ENCODE measurements around the gene ZBTB17. TPM values are rescaled to one million over a fixed set of nuclear protein-coding genes. Genes with fewer than 3 reads are reported as not detected.

Gene ZBTB17
- total and polyA plus RNA-seq, 2 experiments from 2014 or later: 21.9 to 26.6 TPM

DNA sequence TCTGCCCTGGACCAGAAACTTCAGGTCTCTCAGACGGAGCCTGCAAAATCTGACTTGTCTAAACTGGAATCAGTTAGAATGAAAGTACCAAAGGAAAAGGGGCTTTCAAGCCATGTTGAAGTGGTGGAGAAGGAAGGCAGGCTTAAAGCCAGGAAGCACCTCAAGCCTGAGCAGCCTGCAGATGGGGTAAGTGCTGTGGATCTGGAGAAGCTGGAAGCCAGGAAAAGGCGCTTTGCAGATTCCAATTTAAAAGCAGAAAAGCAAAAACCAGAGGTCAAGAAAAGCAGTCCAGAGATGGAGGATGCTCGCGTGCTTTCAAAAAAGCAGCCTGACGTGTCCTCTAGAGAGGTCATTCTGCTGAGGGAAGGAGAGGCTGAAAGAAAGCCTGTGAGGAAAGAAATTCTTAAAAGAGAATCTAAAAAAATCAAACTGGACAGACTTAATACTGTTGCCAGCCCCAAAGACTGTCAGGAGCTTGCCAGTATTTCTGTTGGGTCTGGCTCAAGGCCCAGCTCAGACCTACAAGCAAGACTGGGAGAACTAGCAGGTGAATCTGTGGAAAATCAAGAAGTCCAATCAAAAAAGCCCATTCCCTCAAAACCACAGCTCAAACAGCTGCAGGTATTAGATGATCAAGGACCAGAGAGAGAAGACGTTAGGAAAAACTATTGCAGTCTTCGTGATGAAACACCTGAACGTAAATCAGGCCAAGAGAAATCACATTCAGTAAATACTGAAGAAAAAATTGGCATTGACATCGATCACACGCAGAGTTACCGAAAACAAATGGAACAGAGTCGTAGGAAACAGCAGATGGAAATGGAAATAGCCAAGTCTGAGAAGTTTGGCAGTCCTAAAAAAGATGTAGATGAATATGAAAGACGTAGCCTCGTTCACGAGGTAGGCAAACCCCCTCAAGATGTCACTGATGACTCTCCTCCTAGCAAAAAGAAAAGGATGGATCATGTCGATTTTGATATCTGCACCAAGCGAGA lies 46.6 kb downstream of the ZBTB17 start:
- Mint-ChIP-seq H3K27me3 (ENCODE audit: insufficient read depth, low read depth, poor library complexity) (peaks cover 2% of the 10 kb centered on the region), H3K9me3 (no peaks in the 10 kb centered on the region), H3K4me3 (no peak overlapping the region), H3K4me1 (peaks cover 5% of the 10 kb centered on the region), H3K36me3 (ENCODE audit: low read depth) (peaks cover 76% of the 10 kb centered on the region), H3K27ac (no peak overlapping the region)
- no peak for TF ChIP-seq POLR2AphosphoS5 (IDR thresholded peaks at IDR 0.05; ENCODE audit: low read depth)
- no peak for TF ChIP-seq STAT1 (IDR thresholded peaks at IDR 0.05; ENCODE audit: unreplicated experiment)
- TF ChIP-seq CREB1 (CRISPR knock-in tag; IDR thresholded peaks at IDR 0.05; ENCODE audit: low read depth): no peak
- TF ChIP-seq EZH2phosphoT487 (IDR thresholded peaks at IDR 0.05; ENCODE audit: unreplicated experiment): no peak
- no peak for TF ChIP-seq ZNF114 (CRISPR knock-in tag; IDR thresholded peaks at IDR 0.05)
- TF ChIP-seq NANOG (IDR thresholded peaks at IDR 0.05; ENCODE audit: borderline replicate concordance): no peak
- TF ChIP-seq, protein P1, sequence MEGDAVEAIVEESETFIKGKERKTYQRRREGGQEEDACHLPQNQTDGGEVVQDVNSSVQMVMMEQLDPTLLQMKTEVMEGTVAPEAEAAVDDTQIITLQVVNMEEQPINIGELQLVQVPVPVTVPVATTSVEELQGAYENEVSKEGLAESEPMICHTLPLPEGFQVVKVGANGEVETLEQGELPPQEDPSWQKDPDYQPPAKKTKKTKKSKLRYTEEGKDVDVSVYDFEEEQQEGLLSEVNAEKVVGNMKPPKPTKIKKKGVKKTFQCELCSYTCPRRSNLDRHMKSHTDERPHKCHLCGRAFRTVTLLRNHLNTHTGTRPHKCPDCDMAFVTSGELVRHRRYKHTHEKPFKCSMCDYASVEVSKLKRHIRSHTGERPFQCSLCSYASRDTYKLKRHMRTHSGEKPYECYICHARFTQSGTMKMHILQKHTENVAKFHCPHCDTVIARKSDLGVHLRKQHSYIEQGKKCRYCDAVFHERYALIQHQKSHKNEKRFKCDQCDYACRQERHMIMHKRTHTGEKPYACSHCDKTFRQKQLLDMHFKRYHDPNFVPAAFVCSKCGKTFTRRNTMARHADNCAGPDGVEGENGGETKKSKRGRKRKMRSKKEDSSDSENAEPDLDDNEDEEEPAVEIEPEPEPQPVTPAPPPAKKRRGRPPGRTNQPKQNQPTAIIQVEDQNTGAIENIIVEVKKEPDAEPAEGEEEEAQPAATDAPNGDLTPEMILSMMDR (conservative IDR thresholded peaks at IDR 0.05; ENCODE audit: low read depth in 2 of 2): no peak
- TF ChIP-seq JUNB (IDR thresholded peaks at IDR 0.05; ENCODE audit: unreplicated experiment): no peak
- TF ChIP-seq, protein P2, sequence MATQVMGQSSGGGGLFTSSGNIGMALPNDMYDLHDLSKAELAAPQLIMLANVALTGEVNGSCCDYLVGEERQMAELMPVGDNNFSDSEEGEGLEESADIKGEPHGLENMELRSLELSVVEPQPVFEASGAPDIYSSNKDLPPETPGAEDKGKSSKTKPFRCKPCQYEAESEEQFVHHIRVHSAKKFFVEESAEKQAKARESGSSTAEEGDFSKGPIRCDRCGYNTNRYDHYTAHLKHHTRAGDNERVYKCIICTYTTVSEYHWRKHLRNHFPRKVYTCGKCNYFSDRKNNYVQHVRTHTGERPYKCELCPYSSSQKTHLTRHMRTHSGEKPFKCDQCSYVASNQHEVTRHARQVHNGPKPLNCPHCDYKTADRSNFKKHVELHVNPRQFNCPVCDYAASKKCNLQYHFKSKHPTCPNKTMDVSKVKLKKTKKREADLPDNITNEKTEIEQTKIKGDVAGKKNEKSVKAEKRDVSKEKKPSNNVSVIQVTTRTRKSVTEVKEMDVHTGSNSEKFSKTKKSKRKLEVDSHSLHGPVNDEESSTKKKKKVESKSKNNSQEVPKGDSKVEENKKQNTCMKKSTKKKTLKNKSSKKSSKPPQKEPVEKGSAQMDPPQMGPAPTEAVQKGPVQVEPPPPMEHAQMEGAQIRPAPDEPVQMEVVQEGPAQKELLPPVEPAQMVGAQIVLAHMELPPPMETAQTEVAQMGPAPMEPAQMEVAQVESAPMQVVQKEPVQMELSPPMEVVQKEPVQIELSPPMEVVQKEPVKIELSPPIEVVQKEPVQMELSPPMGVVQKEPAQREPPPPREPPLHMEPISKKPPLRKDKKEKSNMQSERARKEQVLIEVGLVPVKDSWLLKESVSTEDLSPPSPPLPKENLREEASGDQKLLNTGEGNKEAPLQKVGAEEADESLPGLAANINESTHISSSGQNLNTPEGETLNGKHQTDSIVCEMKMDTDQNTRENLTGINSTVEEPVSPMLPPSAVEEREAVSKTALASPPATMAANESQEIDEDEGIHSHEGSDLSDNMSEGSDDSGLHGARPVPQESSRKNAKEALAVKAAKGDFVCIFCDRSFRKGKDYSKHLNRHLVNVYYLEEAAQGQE (IDR thresholded peaks at IDR 0.05; ENCODE audit: unreplicated experiment): no peak
- TF ChIP-seq, protein P3, sequence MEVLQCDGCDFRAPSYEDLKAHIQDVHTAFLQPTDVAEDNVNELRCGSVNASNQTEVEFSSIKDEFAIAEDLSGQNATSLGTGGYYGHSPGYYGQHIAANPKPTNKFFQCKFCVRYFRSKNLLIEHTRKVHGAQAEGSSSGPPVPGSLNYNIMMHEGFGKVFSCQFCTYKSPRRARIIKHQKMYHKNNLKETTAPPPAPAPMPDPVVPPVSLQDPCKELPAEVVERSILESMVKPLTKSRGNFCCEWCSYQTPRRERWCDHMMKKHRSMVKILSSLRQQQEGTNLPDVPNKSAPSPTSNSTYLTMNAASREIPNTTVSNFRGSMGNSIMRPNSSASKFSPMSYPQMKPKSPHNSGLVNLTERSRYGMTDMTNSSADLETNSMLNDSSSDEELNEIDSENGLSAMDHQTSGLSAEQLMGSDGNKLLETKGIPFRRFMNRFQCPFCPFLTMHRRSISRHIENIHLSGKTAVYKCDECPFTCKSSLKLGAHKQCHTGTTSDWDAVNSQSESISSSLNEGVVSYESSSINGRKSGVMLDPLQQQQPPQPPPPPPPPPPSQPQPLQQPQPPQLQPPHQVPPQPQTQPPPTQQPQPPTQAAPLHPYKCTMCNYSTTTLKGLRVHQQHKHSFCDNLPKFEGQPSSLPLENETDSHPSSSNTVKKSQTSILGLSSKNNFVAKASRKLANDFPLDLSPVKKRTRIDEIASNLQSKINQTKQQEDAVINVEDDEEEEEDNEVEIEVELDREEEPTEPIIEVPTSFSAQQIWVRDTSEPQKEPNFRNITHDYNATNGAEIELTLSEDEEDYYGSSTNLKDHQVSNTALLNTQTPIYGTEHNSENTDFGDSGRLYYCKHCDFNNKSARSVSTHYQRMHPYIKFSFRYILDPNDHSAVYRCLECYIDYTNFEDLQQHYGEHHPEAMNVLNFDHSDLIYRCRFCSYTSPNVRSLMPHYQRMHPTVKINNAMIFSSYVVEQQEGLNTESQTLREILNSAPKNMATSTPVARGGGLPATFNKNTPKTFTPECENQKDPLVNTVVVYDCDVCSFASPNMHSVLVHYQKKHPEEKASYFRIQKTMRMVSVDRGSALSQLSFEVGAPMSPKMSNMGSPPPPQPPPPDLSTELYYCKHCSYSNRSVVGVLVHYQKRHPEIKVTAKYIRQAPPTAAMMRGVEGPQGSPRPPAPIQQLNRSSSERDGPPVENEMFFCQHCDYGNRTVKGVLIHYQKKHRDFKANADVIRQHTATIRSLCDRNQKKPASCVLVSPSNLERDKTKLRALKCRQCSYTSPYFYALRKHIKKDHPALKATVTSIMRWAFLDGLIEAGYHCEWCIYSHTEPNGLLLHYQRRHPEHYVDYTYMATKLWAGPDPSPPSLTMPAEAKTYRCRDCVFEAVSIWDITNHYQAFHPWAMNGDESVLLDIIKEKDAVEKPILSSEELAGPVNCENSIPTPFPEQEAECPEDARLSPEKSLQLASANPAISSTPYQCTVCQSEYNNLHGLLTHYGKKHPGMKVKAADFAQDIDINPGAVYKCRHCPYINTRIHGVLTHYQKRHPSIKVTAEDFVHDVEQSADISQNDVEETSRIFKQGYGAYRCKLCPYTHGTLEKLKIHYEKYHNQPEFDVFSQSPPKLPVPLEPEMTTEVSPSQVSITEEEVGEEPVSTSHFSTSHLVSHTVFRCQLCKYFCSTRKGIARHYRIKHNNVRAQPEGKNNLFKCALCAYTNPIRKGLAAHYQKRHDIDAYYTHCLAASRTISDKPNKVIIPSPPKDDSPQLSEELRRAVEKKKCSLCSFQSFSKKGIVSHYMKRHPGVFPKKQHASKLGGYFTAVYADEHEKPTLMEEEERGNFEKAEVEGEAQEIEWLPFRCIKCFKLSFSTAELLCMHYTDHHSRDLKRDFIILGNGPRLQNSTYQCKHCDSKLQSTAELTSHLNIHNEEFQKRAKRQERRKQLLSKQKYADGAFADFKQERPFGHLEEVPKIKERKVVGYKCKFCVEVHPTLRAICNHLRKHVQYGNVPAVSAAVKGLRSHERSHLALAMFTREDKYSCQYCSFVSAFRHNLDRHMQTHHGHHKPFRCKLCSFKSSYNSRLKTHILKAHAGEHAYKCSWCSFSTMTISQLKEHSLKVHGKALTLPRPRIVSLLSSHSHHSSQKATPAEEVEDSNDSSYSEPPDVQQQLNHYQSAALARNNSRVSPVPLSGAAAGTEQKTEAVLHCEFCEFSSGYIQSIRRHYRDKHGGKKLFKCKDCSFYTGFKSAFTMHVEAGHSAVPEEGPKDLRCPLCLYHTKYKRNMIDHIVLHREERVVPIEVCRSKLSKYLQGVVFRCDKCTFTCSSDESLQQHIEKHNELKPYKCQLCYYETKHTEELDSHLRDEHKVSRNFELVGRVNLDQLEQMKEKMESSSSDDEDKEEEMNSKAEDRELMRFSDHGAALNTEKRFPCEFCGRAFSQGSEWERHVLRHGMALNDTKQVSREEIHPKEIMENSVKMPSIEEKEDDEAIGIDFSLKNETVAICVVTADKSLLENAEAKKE (CRISPR knock-in tag; IDR thresholded peaks at IDR 0.05): no peak
- TF ChIP-seq, protein P4, sequence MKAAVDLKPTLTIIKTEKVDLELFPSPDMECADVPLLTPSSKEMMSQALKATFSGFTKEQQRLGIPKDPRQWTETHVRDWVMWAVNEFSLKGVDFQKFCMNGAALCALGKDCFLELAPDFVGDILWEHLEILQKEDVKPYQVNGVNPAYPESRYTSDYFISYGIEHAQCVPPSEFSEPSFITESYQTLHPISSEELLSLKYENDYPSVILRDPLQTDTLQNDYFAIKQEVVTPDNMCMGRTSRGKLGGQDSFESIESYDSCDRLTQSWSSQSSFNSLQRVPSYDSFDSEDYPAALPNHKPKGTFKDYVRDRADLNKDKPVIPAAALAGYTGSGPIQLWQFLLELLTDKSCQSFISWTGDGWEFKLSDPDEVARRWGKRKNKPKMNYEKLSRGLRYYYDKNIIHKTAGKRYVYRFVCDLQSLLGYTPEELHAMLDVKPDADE (IDR thresholded peaks at IDR 0.05): no peak
- no peak for TF ChIP-seq EZH2 (IDR thresholded peaks at IDR 0.05; ENCODE audit: low read depth, unreplicated experiment)
- TF ChIP-seq ZNF331 (CRISPR knock-in tag; IDR thresholded peaks at IDR 0.05; ENCODE audit: low read depth): no peak
- no peak overlapping the region for H3K27ac ChIP-seq (ENCODE audit: low read depth)
- 0 out of 2 replicates have a peak, but pooled peaks cover 2% of the 10 kb centered on the region for H3K4me1 ChIP-seq (ENCODE audit: insufficient read depth)
- H2AFZ ChIP-seq: no peak overlapping the region
- no peak overlapping the region for H3K4me2 ChIP-seq
- DNase-seq (ENCODE audit: low spot score): no peak
- H3K9me2 ChIP-seq (ENCODE audit: insufficient read depth): no peaks in the 10 kb centered on the region
- H4K20me1 ChIP-seq (replicated peaks; ENCODE audit: insufficient read depth): peaks cover 10% of the 10 kb centered on the region
- H3F3A ChIP-seq (replicated peaks; ENCODE audit: low read depth): peaks cover 2% of the 10 kb centered on the region; the same call in 1 of the 2 replicates
- no peak overlapping the region for H3K4me3 ChIP-seq
- H3K27me3 ChIP-seq (ENCODE audit: insufficient read depth): no peaks in the 10 kb centered on the region
- ATAC-seq: no peak
- no peaks in the 10 kb centered on the region for H3K79me2 ChIP-seq (replicated peaks; ENCODE audit: insufficient read depth)
- H3K36me3 ChIP-seq (ENCODE audit: insufficient read depth): peaks cover 23% of the 10 kb centered on the region

Data from GM23338 (cell line).